Testis (tissue), 3 donors: ENCODE data around the gene TCL1A. TPM values are rescaled to one million over a fixed set of nuclear protein-coding genes. Genes with fewer than 3 reads are reported as not detected.

Experiments used
- DNase-seq: peaks from one replicate; pipeline ENCODE4 v3.0.0-alpha.2; 2019
- H3K27ac ChIP-seq, 2 donors: fragments of 200-600 bp; sonication (generic); one replicate each; pipeline ENCODE4 v1.5.1; 2019
- H3K27me3 ChIP-seq: fragments of 200-600 bp; sonication (generic); one replicate; pipeline ENCODE4 v1.5.1; 2019
- H3K36me3 ChIP-seq: fragments of 200-600 bp; sonication (generic); one replicate; pipeline ENCODE4 v1.5.1; 2017; ENCODE audit warnings: low read depth; ENCODE audit errors: missing control alignments
- H3K4me1 ChIP-seq: fragments of 200-600 bp; sonication (generic); one replicate; pipeline ENCODE4 v1.5.1; 2019
- H3K4me3 ChIP-seq, 2 donors: fragments of 200-600 bp; sonication (generic); one replicate each; pipeline ENCODE4 v1.5.1; 2017 to 2019
- H3K9me3 ChIP-seq: fragments of 200-600 bp; sonication (generic); one replicate; pipeline ENCODE4 v1.5.1; 2017
- CTCF ChIP-seq, 3 experiments: fragments of 450-650 bp in 2 of 3; fragments of 200-600 bp in 1 of 3; sonication (generic) in 1 of 3; IDR thresholded peaks; one replicate each; pipeline ENCODE4 v1.5.1; 2016 to 2019; ENCODE audit warnings: antibody characterized with exemption in 3 of 3, mild to moderate bottlenecking in 2 of 3, moderate library complexity in 1 of 3
- POLR2A ChIP-seq: fragments of 450-650 bp; IDR thresholded peaks from one replicate; pipeline ENCODE4 v1.6.1; 2017; ENCODE audit warnings: antibody characterized with exemption, mild to moderate bottlenecking, moderate library complexity
- WGBS, 2 donors: methylation state at CpG; one replicate each; pipeline ENCODE4 v1.1.5; 2018; 5-methylcytosine and 5-hydroxymethylcytosine counted together
- intact Hi-C: fragments of 100-400 bp; cut with DNase I; formaldehyde crosslinking; loops from one replicate; pipeline ENCODE4 v1.15.1; 2023; ENCODE audit warnings: low total_unique reads
- polyA plus RNA-seq: library from polyadenylated mRNA; stranded (reverse); fragments of 350-450 nt; fragmentation: Illumina TruSeq; extraction: RNeasy Lipid Tissue Mini Kit (QIAGEN cat#74804); gene quantifications from one replicate; pipeline ENCODE4 v1.2.3, GENCODE V29; 2014; ENCODE audit warnings: low read depth, low replicate concordance; ENCODE audit not compliant: insufficient read depth
- total RNA-seq, 2 donors: library from RNA; depleted of rRNA; stranded (reverse); fragments of >200 nt; gene quantifications; one replicate each; pipeline ENCODE4 v1.2.3, GENCODE V29; 2016

Gene TCL1A
- total and polyA plus RNA-seq, 3 donors from 2014 or later = 10.2 to 14.1 (median 13.7) TPM

GRCh38 chr14:95697764-95698163 lies 16.2 kb downstream of the TCL1A start:
- H3K36me3 ChIP-seq = no peaks in the 10 kb centered on the region
- no peaks in the 10 kb centered on the region for H3K27me3 ChIP-seq
- no peaks in the 10 kb centered on the region for H3K9me3 ChIP-seq
- no peaks in the 10 kb centered on the region for H3K4me1 ChIP-seq
- TF ChIP-seq POLR2A = no peak
- TF ChIP-seq CTCF (IDR thresholded peaks at IDR 0.05) = no peak
- DNase-seq = no peak
- H3K27ac ChIP-seq = no peak overlapping the region
- WGBS, 2 donors = 68 to 72% methylated on average over 7 of the region's 7 CpGs
- H3K4me3 ChIP-seq = no peak overlapping the region
- intact Hi-C loops = no loop called here

GRCh38 chr14:95696741-95697140 lies 17.2 kb downstream of the TCL1A start:
- H3K4me3 ChIP-seq = no peak overlapping the region
- H3K4me1 ChIP-seq = no peaks in the 10 kb centered on the region
- no peaks in the 10 kb centered on the region for H3K36me3 ChIP-seq
- intact Hi-C loops = no loop called here
- no peak for TF ChIP-seq POLR2A
- no peak for TF ChIP-seq CTCF (IDR thresholded peaks at IDR 0.05)
- WGBS, 2 donors = 76 to 78% methylated on average over 15 of the region's 15 CpGs
- DNase-seq = no peak
- H3K9me3 ChIP-seq = no peaks in the 10 kb centered on the region
- no peak overlapping the region for H3K27ac ChIP-seq
- H3K27me3 ChIP-seq = no peaks in the 10 kb centered on the region

GRCh38 chr14:95695913-95696312 lies 18.0 kb downstream of the TCL1A start:
- TF ChIP-seq POLR2A (no peak), CTCF (IDR thresholded peaks at IDR 0.05) (no peak)
- WGBS, 2 donors = 80 to 89% methylated on average over 5 of the region's 5 CpGs
- H3K4me3 ChIP-seq = no peak overlapping the region
- H3K4me1 ChIP-seq = no peaks in the 10 kb centered on the region
- H3K9me3 ChIP-seq = no peaks in the 10 kb centered on the region
- H3K27me3 ChIP-seq = no peaks in the 10 kb centered on the region
- H3K27ac ChIP-seq = no peak overlapping the region
- H3K36me3 ChIP-seq = no peaks in the 10 kb centered on the region
- intact Hi-C loops = no loop called here
- DNase-seq = no peak

- Histone ChIP-seq H3K9me3 (no peaks in the 10 kb centered on the region), H3K27ac (no peak overlapping the region), H3K27me3 (no peaks in the 10 kb centered on the region), H3K36me3 (no peaks in the 10 kb centered on the region), H3K4me1 (no peaks in the 10 kb centered on the region), H3K4me3 (no peak overlapping the region)
- intact Hi-C loops = no loop called here
- WGBS, 2 donors = 72 to 92% methylated on average over 4 of the region's 5 CpGs
- DNase-seq = no peak
- TF ChIP-seq CTCF (IDR thresholded peaks at IDR 0.05) (no peak), POLR2A (no peak)
These were observed 18.9 kb downstream of the TCL1A start for GRCh38 chr14:95695051-95695450.

- TF ChIP-seq CTCF (IDR thresholded peaks at IDR 0.05) (no peak), POLR2A (no peak)
- DNase-seq = no peak
- Histone ChIP-seq H3K36me3 (no peaks in the 10 kb centered on the region), H3K27me3 (no peaks in the 10 kb centered on the region), H3K9me3 (no peaks in the 10 kb centered on the region), H3K4me1 (no peaks in the 10 kb centered on the region), H3K4me3 (no peak overlapping the region), H3K27ac (no peak overlapping the region)
- intact Hi-C loops = no loop called here
- WGBS, 2 donors = 94% methylated on average over 4 of the region's 4 CpGs
These were observed 21.8 kb downstream of the TCL1A start for GRCh38 chr14:95692109-95692508.
